HG03135 (cell line): ENCODE data around the gene HK1.
"Not testable (repeated sequence)": the region's sequence is repeated elsewhere in the genome, so short reads cannot be mapped to it uniquely, and the experiment has no call there.

Experiments
- ATAC-seq: cut with Tn5 transposase; IDR thresholded peaks from one replicate; pipeline ENCODE4 v1.9.1; 2021; ENCODE audit warnings: mild to moderate bottlenecking, moderate library complexity; ENCODE audit not compliant: unreplicated experiment

Gene HK1

DNA sequence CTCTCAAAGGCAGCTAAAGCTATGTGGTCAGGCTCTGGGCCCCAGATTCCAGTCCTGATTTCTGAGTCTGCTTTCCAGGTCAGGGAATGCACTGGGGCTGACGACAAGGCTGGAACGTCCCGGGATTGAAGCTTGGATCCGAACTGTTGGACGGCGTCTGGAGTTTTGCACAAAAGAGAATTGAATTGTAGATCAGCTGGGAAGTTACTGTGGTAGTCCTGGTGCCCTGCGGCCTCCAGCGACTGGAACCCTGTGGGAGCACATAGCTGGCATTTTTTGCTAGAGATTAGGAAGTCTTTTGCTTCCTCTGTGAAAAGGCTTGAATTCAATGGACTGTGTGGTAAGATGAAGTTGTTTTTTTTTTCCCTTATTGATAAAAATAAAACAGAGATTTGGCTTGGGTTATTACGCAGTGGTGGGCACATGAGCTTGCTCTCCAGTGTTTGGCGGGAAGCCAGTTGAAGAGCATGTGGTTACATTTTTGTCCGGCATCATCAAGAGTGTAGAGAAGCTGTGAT, at the start of gene HK1:
Gene HK1, plus strand, starts transcription at position 51 of the 518 bp plus-strand sequence.
- no peak for ATAC-seq

- peak; percentile 25 for ATAC-seq
Observed at GRCh38 chr10:69229616-69229916, 48.7 kb upstream of the HK1 start.

- no peak for ATAC-seq
Observed at GRCh38 chr10:69230128-69230527, 48.2 kb upstream of the HK1 start.

DNA sequence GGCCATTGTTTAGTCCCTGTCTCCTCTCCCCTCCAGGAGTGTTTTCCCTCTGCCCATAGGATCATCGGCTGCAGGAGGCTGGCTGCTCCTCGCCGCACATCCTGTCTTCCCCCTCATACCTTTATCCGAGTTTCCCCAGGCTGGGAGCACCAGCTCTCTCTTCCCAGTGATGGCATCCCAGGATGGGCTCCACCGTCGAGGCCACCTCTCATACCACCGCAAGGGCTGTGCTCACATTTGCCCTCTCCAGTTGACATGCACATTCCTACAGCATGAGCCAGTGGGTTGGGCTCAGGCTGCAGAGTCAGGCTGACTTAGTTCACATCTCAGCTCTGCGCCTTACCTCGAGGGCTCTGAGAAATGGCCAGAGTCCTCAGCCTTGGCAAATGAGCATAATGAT, 46.0 kb upstream of the HK1 start:
- no peak for ATAC-seq

GRCh38 chr10:69232736-69233480, 45.4 kb upstream of the HK1 start:
- no peak for ATAC-seq

- ATAC-seq = no peak
Observed at GRCh38 chr10:69234447-69234846, 43.8 kb upstream of the HK1 start.

GRCh38 chr10:69237528-69238159, 40.7 kb upstream of the HK1 start:
- peak; percentile 82 for ATAC-seq

DNA sequence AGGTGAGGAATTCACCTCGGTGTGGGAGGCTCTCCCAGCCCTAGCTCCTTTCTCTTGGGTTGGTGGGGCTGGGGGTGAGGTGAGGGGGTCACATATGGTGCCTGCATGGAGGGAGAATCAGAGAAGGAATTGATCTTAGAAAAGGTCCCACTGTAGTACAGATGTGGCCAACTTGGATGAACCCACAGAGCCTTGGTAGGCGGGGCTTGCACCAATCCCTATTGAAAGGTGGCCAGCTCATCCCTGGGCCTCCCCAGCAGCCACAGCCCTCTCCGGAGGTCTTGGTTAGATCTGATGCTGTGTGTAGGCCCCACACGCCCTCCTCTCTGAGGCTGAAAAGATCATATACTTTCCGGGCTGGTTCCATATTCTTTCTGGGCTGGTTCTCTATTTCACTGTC, 39.2 kb upstream of the HK1 start:
- no peak for ATAC-seq

- ATAC-seq = no peak
Observed at GRCh38 chr10:69239816-69240434, 38.4 kb upstream of the HK1 start.

DNA sequence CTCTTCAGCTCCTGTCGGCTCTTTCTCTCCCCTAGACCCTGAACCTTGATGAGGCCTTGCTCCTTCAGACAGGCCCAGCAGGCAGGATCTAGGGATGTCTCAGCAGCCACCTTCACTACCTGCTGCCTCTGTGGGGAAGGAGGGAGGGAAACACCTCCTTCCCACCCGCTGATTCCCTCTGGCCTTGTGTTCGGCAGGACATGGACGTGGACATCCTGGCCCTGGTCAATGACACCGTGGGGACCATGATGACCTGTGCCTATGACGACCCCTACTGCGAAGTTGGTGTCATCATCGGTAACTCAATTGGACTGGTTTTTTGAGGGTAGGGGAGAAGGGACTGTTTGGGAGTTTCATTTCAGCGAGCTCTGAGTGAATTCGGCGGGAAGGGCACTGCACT, 37.8 kb upstream of the HK1 start:
- no peak for ATAC-seq

DNA sequence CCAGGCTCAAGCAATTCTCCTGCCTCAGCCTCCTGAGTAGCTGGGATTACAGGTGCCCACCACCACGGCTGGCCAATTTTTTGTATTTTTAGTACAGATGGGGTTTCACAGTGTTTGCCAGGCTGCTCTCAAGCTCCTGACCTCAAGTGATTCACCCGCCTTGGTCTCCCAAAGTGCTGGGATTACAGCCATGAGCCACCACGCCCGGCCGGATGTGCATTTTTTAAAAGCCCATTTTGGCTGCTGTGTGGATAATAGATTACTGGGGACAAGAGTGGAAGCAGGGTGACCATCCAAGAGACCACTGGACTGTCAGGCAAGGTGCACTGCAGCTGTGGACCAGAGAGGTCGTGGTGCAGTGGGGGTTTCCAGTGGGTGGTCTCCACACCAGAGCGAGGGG, 36.7 kb upstream of the HK1 start:
- no peak for ATAC-seq

GRCh38 chr10:69242040-69242851, 36.0 kb upstream of the HK1 start:
- no peak for ATAC-seq

GRCh38 chr10:69242852-69243212, 35.5 kb upstream of the HK1 start:
- ATAC-seq = no peak

GRCh38 chr10:69243817-69244216, 34.5 kb upstream of the HK1 start:
- no peak for ATAC-seq

DNA sequence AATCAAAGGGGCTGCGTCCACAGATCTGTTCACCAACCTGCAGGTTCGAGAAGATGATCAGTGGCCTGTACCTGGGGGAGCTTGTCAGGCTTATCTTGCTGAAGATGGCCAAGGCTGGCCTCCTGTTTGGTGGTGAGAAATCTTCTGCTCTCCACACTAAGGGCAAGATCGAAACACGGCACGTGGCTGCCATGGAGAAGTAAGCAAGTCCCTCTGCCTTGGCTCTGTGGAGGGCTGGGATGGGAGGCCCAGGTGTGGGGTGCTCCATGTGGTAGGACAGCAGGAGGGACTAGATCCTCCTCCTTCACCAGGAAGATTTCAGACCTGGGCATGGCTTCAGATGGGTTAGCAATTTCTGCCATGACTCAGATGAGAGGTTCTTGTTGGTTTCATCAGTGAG, 32.3 kb upstream of the HK1 start:
- no peak for ATAC-seq

DNA sequence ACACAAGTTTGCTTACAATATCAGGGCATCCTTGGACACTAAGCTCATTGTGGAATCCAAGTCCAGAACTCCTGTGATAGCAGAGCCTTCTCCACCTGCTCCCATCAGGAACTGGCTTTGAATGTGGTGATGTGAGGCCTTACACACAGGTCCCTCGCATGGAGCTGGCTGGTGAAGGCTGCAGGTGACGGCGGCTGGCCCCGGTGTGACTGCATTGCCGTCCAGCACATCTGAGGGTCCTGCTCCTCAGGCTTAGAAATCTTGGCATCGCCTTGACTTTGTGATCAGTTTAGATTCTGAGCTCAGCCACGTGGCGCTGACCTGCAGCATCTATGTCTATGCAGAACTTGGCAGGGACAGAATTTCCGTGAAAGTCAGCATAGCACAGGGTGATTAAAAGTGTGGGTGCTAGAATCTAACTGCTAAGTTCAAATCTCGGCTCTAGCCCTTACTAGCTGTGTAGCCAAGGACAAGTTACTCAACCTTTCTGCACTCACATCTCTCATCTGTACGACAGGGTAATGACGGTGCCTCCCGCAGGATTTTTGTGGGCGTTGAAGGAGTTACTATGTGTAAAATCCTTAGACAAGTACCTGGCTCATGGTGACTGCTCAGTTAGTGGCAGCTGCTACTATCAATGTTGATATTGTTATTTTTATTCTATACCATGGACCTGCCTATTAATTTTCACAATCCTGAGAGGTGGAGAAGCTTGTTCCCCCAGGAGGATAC, 31.5 kb upstream of the HK1 start:
- ATAC-seq = no peak

DNA sequence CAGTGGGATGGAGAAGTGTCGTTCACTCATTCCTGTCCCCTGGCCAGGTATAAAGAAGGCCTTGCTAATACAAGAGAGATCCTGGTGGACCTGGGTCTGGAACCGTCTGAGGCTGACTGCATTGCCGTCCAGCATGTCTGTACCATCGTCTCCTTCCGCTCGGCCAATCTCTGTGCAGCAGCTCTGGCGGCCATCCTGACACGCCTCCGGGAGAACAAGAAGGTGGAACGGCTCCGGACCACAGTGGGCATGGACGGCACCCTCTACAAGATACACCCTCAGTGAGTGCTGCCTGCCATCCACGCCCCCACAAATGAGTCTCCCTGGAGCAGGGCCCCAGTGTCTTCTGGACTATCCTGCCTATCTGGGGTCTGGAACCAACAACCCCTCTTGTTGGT, 31.0 kb upstream of the HK1 start:
- ATAC-seq = no peak

DNA sequence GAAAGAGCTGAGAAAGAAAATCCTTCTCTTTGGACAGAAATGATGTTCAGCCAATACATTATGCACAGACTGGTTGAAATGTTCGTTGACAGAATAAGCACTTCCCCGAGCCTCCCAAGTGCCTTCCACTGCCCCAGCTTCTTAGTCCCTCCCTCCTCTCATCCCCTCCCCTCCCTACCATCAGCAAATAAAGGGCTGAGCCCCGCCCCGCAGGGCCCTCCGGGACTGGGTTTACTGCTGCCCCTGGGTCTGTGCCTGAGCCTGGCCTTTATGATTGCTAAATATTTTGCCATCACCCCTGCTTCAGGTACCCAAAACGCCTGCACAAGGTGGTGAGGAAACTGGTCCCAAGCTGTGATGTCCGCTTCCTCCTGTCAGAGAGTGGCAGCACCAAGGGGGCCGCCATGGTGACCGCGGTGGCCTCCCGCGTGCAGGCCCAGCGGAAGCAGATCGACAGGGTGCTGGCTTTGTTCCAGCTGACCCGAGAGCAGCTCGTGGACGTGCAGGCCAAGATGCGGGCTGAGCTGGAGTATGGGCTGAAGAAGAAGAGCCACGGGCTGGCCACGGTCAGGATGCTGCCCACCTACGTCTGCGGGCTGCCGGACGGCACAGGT, 30.1 kb upstream of the HK1 start:
- no peak for ATAC-seq

DNA sequence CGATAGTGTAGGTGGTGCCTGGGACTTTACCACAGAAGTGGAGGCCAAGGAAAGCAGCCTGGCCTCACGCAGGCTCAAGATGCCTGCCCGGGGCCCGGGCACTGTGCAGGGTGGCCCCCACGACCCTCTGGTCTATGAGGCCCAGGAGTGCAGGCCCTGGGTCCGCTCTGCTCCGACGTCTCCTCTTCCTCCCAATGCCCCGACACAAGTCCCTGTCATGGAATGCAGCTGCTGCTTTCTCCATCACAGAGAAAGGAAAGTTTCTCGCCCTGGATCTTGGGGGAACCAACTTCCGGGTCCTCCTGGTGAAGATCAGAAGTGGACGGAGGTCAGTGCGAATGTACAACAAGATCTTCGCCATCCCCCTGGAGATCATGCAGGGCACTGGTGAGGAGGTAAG, 28.3 kb upstream of the HK1 start:
- no peak for ATAC-seq

DNA sequence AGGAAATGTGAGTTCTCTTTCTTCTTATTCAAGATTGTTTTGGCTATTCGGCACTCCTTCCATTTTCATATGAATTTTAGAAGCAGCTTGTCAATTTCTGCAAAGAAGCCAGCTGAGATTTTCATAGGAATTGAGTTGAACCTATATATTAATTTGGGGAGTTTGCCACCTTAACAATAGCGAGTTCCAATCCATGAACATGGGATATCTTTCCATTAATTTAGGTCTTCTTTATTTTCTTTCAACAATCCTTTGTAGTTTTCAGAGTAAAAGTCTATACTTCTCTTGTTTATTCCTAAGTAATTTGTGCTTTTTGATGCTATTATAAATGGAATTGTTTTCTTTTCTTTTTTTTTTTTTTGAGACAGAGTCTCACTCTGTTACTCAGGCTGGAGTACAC, 26.9 kb upstream of the HK1 start:
- ATAC-seq = not testable (repeated sequence)
